ENCODE data around the gene BEST4. TPM values are rescaled to one million over a fixed set of nuclear protein-coding genes. Genes with fewer than 3 reads are reported as not detected.
"Not testable (repeated sequence)": the region's sequence is repeated elsewhere in the genome, so short reads cannot be mapped to it uniquely, and the experiment has no call there.

Gene BEST4
- total and polyA plus RNA-seq, 9 donors = 0.25 to 1.7 (median 0.63) TPM

- no peaks in the 10 kb centered on the region for H3K36me3 ChIP-seq
- intact Hi-C loops (cut with DNase I) = no loop called here
- no peaks in the 10 kb centered on the region for H3K27me3 ChIP-seq
- TF ChIP-seq POLR2A (IDR thresholded peaks at IDR 0.05) (no peak), CTCF (IDR thresholded peaks at IDR 0.05) (no peak), EP300 (IDR thresholded peaks at IDR 0.05) (no peak)
- WGBS, 3 donors = 83 to 86% (median 84%) methylated on average over 10 of the region's 10 CpGs
- peaks cover 10% of the 10 kb centered on the region for H3K4me1 ChIP-seq (ENCODE audit: insufficient read depth)
- H3K27ac ChIP-seq = peak overlapping the region in 1 of 2 donors; percentile 90
- DNase-seq = peak in 4 of 5 donors; percentile 38 to 50 (median 45)
- H3K9me3 ChIP-seq = no peaks in the 10 kb centered on the region
- no peak overlapping the region for H3K4me3 ChIP-seq
Measured at GRCh38 chr1:44798481-44799365, 10.8 kb upstream of the BEST4 start.

- DNase-seq = peak in 1 of 5 donors; percentile 15
- WGBS, 3 donors = 70 to 74% (median 72%) methylated on average over 8 of the region's 8 CpGs
- H3K9me3 ChIP-seq; H3K27me3 ChIP-seq; H3K4me3 ChIP-seq; intact Hi-C loops (cut with DNase I); H3K36me3 ChIP-seq; H3K27ac ChIP-seq: not testable (repeated sequence)
- peaks cover 10% of the 10 kb centered on the region for H3K4me1 ChIP-seq (ENCODE audit: insufficient read depth)
Measured at GRCh38 chr1:44797886-44798285, 9.9 kb upstream of the BEST4 start.

GRCh38 chr1:44792736-44793502, 4.9 kb upstream of the BEST4 start:
- Histone ChIP-seq H3K27me3 (no peaks in the 10 kb centered on the region), H3K36me3 (no peaks in the 10 kb centered on the region), H3K4me3 (no peak overlapping the region), H3K4me1 (ENCODE audit: insufficient read depth) (no peaks in the 10 kb centered on the region), H3K27ac (peak overlapping the region in 1 of 2 donors; percentile 2), H3K9me3 (no peaks in the 10 kb centered on the region)
- intact Hi-C loops (cut with DNase I) = no loop called here
- peak in 4 of 5 donors; percentile 42 to 67 (median 59) for DNase-seq
- 78 to 86% (median 84%) methylated on average over 9 of the region's 9 CpGs for WGBS, 3 donors
- TF ChIP-seq CTCF (IDR thresholded peaks at IDR 0.05) (no peak), POLR2A (IDR thresholded peaks at IDR 0.05) (no peak)

- Histone ChIP-seq H3K9me3 (no peaks in the 10 kb centered on the region), H3K36me3 (no peaks in the 10 kb centered on the region), H3K4me3 (no peak overlapping the region), H3K27ac (no peak overlapping the region), H3K4me1 (ENCODE audit: insufficient read depth) (no peaks in the 10 kb centered on the region), H3K27me3 (no peaks in the 10 kb centered on the region)
- DNase-seq = no peak
- WGBS, 3 donors = 70 to 77% (median 75%) methylated on average over 7 of the region's 7 CpGs
- intact Hi-C loops (cut with DNase I) = no loop called here
- TF ChIP-seq EP300 (IDR thresholded peaks at IDR 0.05) = no peak
- TF ChIP-seq CTCF (IDR thresholded peaks at IDR 0.05) = no peak
- no peak for TF ChIP-seq POLR2A (IDR thresholded peaks at IDR 0.05)
Measured at GRCh38 chr1:44790968-44791801, 3.2 kb upstream of the BEST4 start.
